HTERT RPE-1 (cell line): ENCODE measurements around the gene RNF167.
"Not testable (repeated sequence)": the region's sequence is repeated elsewhere in the genome, so short reads cannot be mapped to it uniquely, and the experiment has no call there.

Experiments used
- in situ Hi-C: fragments of 300-500 bp; cut with MboI; formaldehyde crosslinking; loops from 4 replicates; pipeline ENCODE4 v1.14.3; 2020; ENCODE audit warnings: low sequenced_read_pairs

RNF167 gene

DNA sequence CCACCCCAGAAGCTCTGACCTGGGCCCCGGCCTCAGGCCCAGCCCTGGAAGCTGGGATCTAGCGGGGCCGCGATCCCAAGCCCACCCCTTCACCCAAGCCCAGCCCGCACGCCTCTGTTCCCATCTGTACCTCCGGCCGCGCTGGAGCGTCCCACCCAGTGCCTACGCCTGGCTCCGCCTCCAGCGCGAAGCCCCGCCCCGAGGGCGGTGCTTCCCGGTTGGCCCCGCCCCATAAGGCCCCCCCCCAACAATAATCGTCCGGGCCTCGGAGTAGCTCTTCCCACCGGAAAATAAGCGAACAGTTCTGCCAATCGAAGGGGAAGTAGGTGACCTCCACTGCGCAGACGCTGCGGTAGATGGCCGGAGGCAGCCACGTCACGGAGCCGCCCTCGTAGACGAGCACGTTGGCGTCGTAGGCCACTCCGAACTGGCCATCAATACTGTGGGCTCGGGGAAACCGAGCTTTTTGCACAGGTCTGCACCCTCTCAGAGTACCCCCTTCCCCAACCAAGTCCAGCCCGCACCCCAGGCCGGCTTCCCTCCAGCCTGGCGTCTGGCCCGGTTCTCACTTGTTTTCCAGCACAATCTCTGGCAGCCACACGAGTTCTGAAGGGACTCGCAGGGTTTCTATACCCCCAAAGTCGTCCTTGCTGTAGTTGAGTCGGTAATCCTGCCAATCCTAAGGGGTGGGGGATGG, 38.3 kb upstream of the RNF167 start:
- in situ Hi-C loops = no loop called here

- in situ Hi-C loops = no loop called here
These were observed 37.5 kb upstream of the RNF167 start for GRCh38 chr17:4902540-4902939.

DNA sequence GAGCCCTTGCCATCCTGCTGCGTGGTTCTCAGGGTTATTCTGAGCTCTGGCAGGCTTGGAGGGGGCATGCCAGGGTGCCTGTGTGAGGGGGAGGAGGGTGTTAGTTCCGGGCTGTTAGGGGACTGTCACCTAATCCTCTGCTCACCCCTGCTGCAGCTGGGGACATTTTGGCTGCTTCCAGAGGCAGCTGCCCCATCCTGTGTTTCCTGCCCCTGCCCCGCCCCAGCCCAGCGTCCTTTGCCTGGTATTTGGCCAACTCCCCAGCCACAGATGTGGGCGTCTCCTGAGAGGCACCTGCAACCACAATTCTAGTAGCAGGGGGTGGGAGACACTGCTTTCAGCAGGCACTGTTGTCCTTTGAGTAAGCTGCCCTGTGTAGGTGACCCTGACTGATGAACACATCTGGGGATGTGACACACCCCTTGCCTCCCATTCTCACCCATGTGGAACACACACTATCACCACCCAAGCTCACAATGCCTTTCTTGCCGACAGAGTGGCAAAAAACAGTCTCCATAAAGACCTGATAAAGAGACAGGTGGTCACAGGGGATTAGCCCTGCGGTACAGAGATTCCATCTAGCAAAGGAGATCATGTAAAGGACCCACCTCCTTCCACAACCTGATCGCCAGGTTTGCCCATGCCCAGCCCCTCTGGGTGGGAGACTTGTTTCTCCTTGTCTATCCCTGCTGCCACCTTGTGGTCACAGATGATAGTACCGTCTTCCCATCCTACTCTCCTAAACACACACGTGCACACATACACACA, 36.8 kb upstream of the RNF167 start, which contains the start of gene CHRNE:
Gene CHRNE, minus strand, starts transcription at position 48 of the 768 bp plus-strand sequence. Its CDS starts 35 bp downstream, at position 13.
- in situ Hi-C loops = no loop called here

GRCh38 chr17:4906642-4907041, 33.4 kb upstream of the RNF167 start:
- in situ Hi-C loops = not testable (repeated sequence)

DNA sequence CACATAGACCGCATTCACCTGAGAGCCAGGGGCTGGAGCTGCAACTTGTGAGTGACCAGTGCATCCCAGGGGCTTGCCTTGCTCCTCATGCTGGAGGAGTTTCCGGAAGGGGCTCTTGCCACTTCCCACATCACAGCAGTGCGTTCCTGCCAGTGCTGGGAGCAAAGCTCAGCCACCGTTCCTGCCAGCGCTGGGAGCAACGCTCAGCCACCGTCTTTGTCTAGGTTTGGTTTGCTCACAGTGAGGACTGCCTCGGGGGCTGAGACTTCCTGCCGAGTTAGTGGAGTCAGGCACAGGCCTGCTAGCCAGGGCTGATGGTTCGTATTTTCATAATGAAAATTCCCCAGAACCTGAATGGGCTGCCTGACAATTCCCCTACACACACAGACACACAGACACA, 31.8 kb upstream of the RNF167 start:
- in situ Hi-C loops = no loop called here

- in situ Hi-C loops = no loop called here
These were observed 31.2 kb upstream of the RNF167 start for GRCh38 chr17:4908711-4909496.

DNA sequence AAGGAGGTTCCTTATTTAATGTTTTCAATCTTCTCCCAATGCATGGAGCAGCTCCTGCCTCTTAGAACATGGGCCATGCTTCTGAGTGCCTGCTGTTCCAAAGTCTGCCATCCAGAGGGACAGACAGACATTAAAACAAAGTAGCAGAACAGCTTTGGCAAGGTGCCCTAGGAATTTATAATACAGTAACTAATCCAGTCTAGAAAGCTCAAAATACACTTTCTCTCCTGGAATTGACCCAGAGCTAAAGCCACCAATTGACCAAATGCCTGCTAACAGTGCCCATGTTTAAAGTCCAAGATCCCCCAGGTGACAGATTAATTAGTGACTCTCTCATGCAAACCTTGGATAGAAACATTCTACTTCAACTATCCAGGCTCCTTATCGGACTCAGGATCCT, 26.1 kb upstream of the RNF167 start:
- in situ Hi-C loops = no loop called here

DNA sequence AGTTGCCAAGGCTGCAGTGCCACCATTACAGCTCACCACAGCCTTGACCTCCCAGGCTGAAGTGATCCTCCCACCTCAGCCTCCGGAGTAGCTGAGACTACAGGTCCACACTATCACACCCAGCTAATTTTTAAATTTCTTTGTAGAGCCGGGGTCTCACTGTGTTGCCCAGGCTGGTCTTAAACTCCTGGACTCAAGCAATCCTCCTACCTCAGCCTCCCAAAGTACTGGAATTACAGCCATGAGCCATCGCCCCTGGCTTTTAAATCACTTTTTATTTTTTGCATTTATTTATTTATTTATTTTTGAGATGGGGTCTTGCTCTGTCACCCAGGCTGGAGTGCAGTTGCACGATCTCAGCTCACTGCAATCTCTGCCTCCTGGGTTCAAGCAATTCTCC, 25.5 kb upstream of the RNF167 start:
- in situ Hi-C loops = not testable (repeated sequence)

DNA sequence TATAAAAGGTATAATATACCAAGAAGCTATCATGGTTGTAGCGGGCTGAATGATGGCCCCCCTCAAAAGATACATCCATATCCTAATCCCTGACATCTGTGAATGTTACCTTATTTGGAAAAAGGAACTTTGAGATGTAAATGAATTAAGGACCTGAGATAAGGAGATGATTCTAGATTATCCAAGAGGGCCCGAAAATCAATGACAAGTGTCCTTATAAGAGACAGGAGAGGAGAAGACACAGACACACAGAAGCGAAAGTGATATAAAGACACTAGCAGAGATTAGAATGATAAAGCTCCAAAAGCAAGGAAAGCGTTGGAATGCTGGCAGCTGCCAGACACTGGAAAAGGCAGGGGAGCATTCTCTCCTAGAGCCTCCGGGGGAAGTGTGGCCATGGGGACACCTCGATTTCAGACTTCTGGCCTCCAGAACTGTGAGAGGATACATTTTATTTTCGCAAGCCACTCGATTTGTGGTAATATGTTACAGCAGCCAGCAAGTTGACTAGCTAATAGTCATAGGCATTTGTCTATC, 20.5 kb upstream of the RNF167 start:
- in situ Hi-C loops = no loop called here

DNA sequence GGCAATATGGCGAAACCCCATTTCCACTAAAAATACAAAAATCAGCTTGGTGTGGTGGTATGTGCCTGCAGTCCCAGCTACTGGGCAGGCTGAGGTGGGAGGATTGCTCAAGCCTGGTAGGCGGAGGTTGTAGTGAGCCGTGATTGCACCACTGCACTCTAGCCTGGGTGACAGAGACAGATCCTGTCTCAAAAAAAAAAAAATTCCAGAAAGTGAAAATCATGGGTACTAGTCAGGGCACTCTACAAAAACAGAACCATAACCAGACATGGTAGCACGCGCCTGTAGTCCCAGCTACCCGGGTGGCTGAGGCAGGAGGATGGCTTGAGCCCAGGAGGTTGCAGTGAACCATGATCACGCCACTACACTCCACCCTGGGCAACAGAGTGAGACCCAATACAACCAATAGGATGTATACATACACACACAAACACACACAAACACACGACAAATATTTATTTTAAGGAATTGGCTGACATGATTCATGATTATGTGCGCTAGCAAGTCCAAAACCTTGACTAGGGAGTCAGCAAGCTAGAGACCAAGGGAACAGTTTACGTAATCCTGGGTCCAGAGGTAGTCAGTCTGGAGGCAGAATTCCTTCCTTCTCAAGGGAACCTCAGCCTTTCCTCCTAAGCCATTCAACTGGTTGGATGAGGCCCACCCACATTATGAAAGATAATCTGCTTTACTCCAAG, 19.6 kb upstream of the RNF167 start:
- in situ Hi-C loops = no loop called here

DNA sequence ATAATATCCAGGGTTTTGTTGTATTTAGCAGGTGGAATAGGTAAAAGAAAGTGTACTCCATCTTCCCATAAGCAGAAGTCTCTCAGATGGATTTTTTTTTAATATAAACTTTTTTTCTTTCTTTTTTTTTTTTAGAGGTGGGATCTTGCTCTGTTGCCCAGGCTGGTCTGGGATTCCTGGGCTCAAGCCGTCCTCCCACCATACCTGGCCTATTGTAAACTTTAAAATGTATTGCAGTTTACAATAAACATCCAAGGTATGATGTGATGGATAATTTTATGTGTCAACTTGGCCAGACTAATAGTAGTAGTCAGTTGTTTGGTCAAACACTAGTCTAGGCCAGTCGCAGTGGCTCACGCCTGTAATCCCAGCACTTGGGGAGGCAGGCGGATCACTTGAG, 18.7 kb upstream of the RNF167 start:
- in situ Hi-C loops = no loop called here

- in situ Hi-C loops = not testable (repeated sequence)
These were observed 13.3 kb upstream of the RNF167 start for GRCh38 chr17:4926577-4927335.

- in situ Hi-C loops = no loop called here
These were observed 11.2 kb upstream of the RNF167 start for GRCh38 chr17:4928881-4929280.

- in situ Hi-C loops = no loop called here
These were observed 8.1 kb upstream of the RNF167 start, which contains the start of gene GP1BA for GRCh38 chr17:4931963-4932362. Gene GP1BA (plus strand): TSS chr17:4932277. CDS start chr17:4932605, 328 bp downstream.

DNA sequence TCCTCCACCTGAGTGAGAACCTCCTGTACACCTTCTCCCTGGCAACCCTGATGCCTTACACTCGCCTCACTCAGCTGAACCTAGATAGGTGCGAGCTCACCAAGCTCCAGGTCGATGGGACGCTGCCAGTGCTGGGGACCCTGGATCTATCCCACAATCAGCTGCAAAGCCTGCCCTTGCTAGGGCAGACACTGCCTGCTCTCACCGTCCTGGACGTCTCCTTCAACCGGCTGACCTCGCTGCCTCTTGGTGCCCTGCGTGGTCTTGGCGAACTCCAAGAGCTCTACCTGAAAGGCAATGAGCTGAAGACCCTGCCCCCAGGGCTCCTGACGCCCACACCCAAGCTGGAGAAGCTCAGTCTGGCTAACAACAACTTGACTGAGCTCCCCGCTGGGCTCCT, 7.3 kb upstream of the RNF167 start:
- in situ Hi-C loops = no loop called here

GRCh38 chr17:4933646-4934045, 6.4 kb upstream of the RNF167 start:
- in situ Hi-C loops = no loop called here

GRCh38 chr17:4934173-4934979, 5.7 kb upstream of the RNF167 start:
- in situ Hi-C loops = no loop called here

DNA sequence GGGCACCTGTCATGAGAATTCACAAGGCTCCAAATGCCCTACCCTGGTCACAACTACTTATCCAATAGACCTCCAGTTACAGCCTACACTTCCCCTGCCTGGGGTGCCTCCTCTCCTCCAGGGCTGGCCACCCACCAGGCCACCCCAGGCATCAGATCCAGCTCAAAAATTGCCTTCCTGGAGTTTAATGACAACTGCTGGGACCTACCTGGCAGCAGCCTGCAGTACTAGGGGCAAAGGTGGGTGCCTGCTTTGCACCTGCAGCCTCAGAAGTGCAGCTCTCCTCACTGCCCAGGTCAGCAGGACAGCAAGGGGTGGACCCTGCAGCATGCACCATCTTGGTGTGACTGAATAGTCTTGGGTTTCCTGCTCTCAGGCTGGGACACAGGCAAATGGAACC, 4.4 kb upstream of the RNF167 start:
- in situ Hi-C loops = no loop called here

DNA sequence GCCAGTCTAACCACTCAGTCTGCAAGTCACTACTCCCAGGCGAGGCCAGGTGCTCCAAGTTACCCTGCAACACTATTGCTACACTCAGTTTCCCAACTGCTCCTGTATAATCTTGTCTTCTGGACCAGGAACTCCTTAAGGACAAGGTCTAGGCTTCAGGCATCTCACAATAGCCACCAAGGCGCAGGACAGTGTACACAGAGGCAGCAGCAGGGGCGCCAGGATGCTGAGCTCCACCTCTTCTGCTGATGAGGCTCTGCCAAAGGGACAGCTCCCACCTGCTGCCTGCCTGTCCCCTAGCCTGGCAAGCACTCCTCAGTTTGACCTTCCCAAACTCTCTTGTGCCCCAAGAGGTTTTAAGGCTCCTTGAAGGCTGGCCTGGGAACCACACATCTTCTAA, 3.6 kb upstream of the RNF167 start:
- in situ Hi-C loops = no loop called here
